Caco-2 (cell line): ENCODE measurements around the gene LYZL6. TPM values are rescaled to one million over a fixed set of nuclear protein-coding genes. Genes with fewer than 3 reads are reported as not detected.
"Not testable (repeated sequence)": the region's sequence is repeated elsewhere in the genome, so short reads cannot be mapped to it uniquely, and the experiment has no call there.

Source experiments
- BruUV-seq: library from RNA; stranded (reverse); fragments of 400-500 nt; replicated peaks from 2 replicates; lab custom pipeline; 2021; lab: Mats Ljungman, UMichigan
- CTCF ChIA-PET: fragments of 300-600 bp; sonication (Branson Sonifier 250); formaldehyde crosslinking; loops from one replicate; lab custom pipeline; 2022; ENCODE audit warnings: antibody characterized with exemption; lab: Charles Lee
- POLR2A ChIA-PET: fragments of 300-600 bp; sonication (Branson Sonifier 250); formaldehyde crosslinking; loops from one replicate; lab custom pipeline; 2022; ENCODE audit warnings: antibody characterized with exemption; lab: Charles Lee
- DNase-seq, 2 experiments: peaks; one replicate each; pipeline versions ENCODE4 v3.0.0 to v3.0.0-alpha.2; 2020 to 2022
- H3K27me3 ChIP-seq: replicated peaks from 2 replicates; pipeline ENCODE4 v1.6.0; 2011; ENCODE audit warnings: low read length; ENCODE audit not compliant: control insufficient read depth, insufficient read depth
- H3K36me3 ChIP-seq: 2 replicates; pipeline ENCODE4 v1.5.1; 2011; ENCODE audit warnings: low read length; ENCODE audit not compliant: control insufficient read depth, insufficient read depth
- H3K4me1 ChIP-seq: fragments of 250-450 bp; sonication (Bioruptor Pico); 2 replicates; pipeline ENCODE4 v1.5.1; 2020; ENCODE audit warnings: mild to moderate bottlenecking
- H3K4me3 ChIP-seq: 2 replicates; pipeline ENCODE4 v1.5.1; 2011; ENCODE audit warnings: low read depth, mild to moderate bottlenecking, control low read depth, low read length
- H3K9me3 ChIP-seq: fragments of 250-450 bp; sonication (Bioruptor Pico); 2 replicates; pipeline ENCODE4 v1.5.1; 2020; ENCODE audit warnings: mild to moderate bottlenecking, moderate library complexity
- H3K27ac Mint-ChIP-seq: one replicate; pipeline ENCODE4 v1.8.0; 2022; ENCODE audit warnings: mixed read lengths; ENCODE audit not compliant: unreplicated experiment
- H3K27me3 Mint-ChIP-seq: one replicate; pipeline ENCODE4 v1.8.0; 2022; ENCODE audit warnings: mixed read lengths; ENCODE audit not compliant: insufficient read depth, unreplicated experiment
- H3K36me3 Mint-ChIP-seq: one replicate; pipeline ENCODE4 v1.8.0; 2022; ENCODE audit warnings: mild to moderate bottlenecking, mixed read lengths; ENCODE audit not compliant: insufficient read depth, unreplicated experiment
- H3K4me1 Mint-ChIP-seq: one replicate; pipeline ENCODE4 v1.8.0; 2022; ENCODE audit warnings: low read depth, mixed read lengths; ENCODE audit not compliant: unreplicated experiment
- H3K4me3 Mint-ChIP-seq: one replicate; pipeline ENCODE4 v1.8.0; 2022; ENCODE audit warnings: mild to moderate bottlenecking, moderate library complexity, mixed read lengths; ENCODE audit not compliant: unreplicated experiment
- H3K9me3 Mint-ChIP-seq: one replicate; pipeline ENCODE4 v1.8.0; 2022; ENCODE audit warnings: mixed read lengths; ENCODE audit not compliant: unreplicated experiment
- intact Hi-C: fragments of 100-400 bp; cut with micrococcal nuclease; formaldehyde crosslinking; loops from one replicate; pipeline ENCODE4 v1.10.0; 2022; ENCODE audit not compliant: unreplicated experiment
- total RNA-seq: library from RNA; stranded (reverse); gene quantifications from 2 replicates; pipeline ENCODE4 v1.2.3, GENCODE V29; 2022
- TF ChIP-seq, protein P1 (sequence below), 2 experiments: fragments of 200-600 bp in 1 of 2; IDR thresholded peaks; 1 replicate in 1 of 2; 2 replicates in 1 of 2; pipeline versions ENCODE4 v1.5.1 to v1.8.0; 2011 to 2022; ENCODE audit warnings: antibody characterized with exemption in 1 of 2, control low read depth in 1 of 2, inconsistent platforms in 1 of 2, low read depth in 1 of 2, low read length in 1 of 2, mild to moderate bottlenecking in 1 of 2, moderate library complexity in 1 of 2; ENCODE audit not compliant: insufficient read depth in 1 of 2, severe bottlenecking in 1 of 2, unreplicated experiment in 1 of 2

Gene LYZL6
- total RNA-seq, 1 experiment from 2014 or later, result not detected

- peaks cover 13% of the 10 kb centered on the region for H3K4me1 ChIP-seq
- no peak overlapping the region for H3K27ac Mint-ChIP-seq
- H3K9me3 Mint-ChIP-seq, result no peaks in the 10 kb centered on the region
- no TSS peak for BruUV-seq
- H3K9me3 ChIP-seq, result no peaks in the 10 kb centered on the region
- CTCF ChIA-PET, result no interaction called here
- POLR2A ChIA-PET, result no interaction called here
- H3K4me3 ChIP-seq, result peak overlapping the region; percentile 25
- H3K4me3 Mint-ChIP-seq, result peak overlapping the region; percentile 60
- H3K36me3 Mint-ChIP-seq, result no peaks in the 10 kb centered on the region
- no peaks in the 10 kb centered on the region for H3K4me1 Mint-ChIP-seq
- no peaks in the 10 kb centered on the region for H3K27me3 Mint-ChIP-seq
- intact Hi-C loops, result loop anchor here (1.0 to 5.0 kb wide), 2 partner anchors 22 to 200 kb away; no protein-coding TSS in a partner anchor
- peak; percentile 73 to 76 for DNase-seq
- TF ChIP-seq, protein P1, sequence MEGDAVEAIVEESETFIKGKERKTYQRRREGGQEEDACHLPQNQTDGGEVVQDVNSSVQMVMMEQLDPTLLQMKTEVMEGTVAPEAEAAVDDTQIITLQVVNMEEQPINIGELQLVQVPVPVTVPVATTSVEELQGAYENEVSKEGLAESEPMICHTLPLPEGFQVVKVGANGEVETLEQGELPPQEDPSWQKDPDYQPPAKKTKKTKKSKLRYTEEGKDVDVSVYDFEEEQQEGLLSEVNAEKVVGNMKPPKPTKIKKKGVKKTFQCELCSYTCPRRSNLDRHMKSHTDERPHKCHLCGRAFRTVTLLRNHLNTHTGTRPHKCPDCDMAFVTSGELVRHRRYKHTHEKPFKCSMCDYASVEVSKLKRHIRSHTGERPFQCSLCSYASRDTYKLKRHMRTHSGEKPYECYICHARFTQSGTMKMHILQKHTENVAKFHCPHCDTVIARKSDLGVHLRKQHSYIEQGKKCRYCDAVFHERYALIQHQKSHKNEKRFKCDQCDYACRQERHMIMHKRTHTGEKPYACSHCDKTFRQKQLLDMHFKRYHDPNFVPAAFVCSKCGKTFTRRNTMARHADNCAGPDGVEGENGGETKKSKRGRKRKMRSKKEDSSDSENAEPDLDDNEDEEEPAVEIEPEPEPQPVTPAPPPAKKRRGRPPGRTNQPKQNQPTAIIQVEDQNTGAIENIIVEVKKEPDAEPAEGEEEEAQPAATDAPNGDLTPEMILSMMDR (IDR thresholded peaks at IDR 0.05; ENCODE audit: insufficient read depth in 1 of 2, low read depth in 1 of 2, low read length in 1 of 2, severe bottlenecking in 1 of 2, unreplicated experiment in 1 of 2), result peak; percentile 90 to 93
- H3K36me3 ChIP-seq, result no peaks in the 10 kb centered on the region
- H3K27me3 ChIP-seq, result no peaks in the 10 kb centered on the region
These were observed 3.7 kb upstream of the LYZL6 start for GRCh38 chr17:35947156-35947585.

DNA sequence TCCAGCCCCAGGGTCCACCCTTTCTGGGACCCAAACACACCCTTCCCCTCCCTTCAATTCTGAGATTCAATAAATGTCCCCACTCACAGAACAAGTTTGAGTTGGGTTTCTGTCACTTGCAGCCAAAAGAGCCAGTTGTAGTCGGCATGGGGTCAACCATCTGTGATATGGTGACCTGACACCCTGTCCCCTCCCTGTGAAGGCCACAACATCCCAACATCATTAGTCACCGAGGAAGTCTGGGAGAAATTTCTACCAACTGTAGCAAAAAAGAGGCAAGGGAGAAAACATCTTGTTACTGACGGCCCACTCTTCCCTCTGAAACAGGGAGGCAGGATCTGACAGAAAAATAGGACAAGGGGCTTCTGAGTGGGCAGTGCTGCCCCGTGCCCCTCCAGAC, 638 bp upstream of the LYZL6 start:
- no peak overlapping the region for H3K4me3 Mint-ChIP-seq
- POLR2A ChIA-PET, result interaction anchor here (0.6 kb wide), 1 partner anchor 591 kb away, joined by 12 read pairs; no protein-coding TSS in a partner anchor
- H3K9me3 Mint-ChIP-seq, result no peaks in the 10 kb centered on the region
- H3K27me3 Mint-ChIP-seq, result no peaks in the 10 kb centered on the region
- H3K9me3 ChIP-seq, result no peaks in the 10 kb centered on the region
- no peaks in the 10 kb centered on the region for H3K36me3 ChIP-seq
- no peaks in the 10 kb centered on the region for H3K27me3 ChIP-seq
- no peaks in the 10 kb centered on the region for H3K4me1 Mint-ChIP-seq
- H3K4me1 ChIP-seq, result peaks cover 19% of the 10 kb centered on the region
- no peak overlapping the region for H3K4me3 ChIP-seq
- H3K36me3 Mint-ChIP-seq, result no peaks in the 10 kb centered on the region
- TF ChIP-seq, protein P1 (IDR thresholded peaks at IDR 0.05; ENCODE audit: insufficient read depth in 1 of 2, low read depth in 1 of 2, low read length in 1 of 2, severe bottlenecking in 1 of 2, unreplicated experiment in 1 of 2), result no peak
- no peak for DNase-seq
- intact Hi-C loops, result no loop called here
- BruUV-seq, result no TSS peak
- CTCF ChIA-PET, result interaction anchor here (0.6 kb wide), 1 partner anchor 526 kb away, joined by 4 read pairs; no protein-coding TSS in a partner anchor
- H3K27ac Mint-ChIP-seq, result no peak overlapping the region

- Histone ChIP-seq H3K27me3 (no peaks in the 10 kb centered on the region), H3K9me3 (no peaks in the 10 kb centered on the region), H3K36me3 (no peaks in the 10 kb centered on the region), H3K4me3 (no peak overlapping the region), H3K4me1 (peaks cover 19% of the 10 kb centered on the region)
- Mint-ChIP-seq H3K4me1 (no peaks in the 10 kb centered on the region), H3K4me3 (no peak overlapping the region), H3K36me3 (no peaks in the 10 kb centered on the region), H3K9me3 (no peaks in the 10 kb centered on the region), H3K27ac (peak overlapping the region; percentile 20), H3K27me3 (no peaks in the 10 kb centered on the region)
- POLR2A ChIA-PET, result no interaction called here
- intact Hi-C loops, result no loop called here
- TF ChIP-seq, protein P1 (IDR thresholded peaks at IDR 0.05; ENCODE audit: insufficient read depth in 1 of 2, low read depth in 1 of 2, low read length in 1 of 2, severe bottlenecking in 1 of 2, unreplicated experiment in 1 of 2), result no peak
- DNase-seq, result no peak
- CTCF ChIA-PET, result interaction anchor here (0.8 to 1.0 kb wide), 2 partner anchors 71 to 94 kb away, joined by 4 to 7 read pairs; no protein-coding TSS in a partner anchor
- no TSS peak for BruUV-seq
These were observed 826 bp downstream of the LYZL6 start for GRCh38 chr17:35942588-35943186.

DNA sequence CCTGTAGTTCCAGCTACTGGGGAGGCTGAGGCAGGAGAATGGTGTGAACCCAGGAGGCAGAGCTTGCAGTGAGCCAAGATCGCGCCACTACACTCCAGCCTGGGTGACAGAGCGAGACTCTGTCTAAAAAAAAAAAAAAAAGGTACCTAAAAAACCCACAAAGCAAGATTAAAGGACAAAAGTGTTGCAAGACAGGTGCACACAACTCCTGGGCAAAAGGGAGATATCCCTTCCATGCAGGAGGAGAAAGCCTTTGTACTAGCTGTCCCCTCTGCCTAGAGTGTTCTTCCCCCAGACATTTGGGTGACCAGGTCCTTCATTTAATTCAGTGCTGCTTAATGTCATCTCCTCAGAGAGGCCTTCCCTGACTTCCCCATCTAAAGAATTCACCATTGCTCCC, 5.0 kb downstream of the LYZL6 start:
- BruUV-seq, H3K27me3 ChIP-seq, H3K27ac Mint-ChIP-seq, CTCF ChIA-PET, intact Hi-C loops, H3K4me3 Mint-ChIP-seq, H3K27me3 Mint-ChIP-seq, DNase-seq, H3K4me3 ChIP-seq, H3K9me3 Mint-ChIP-seq, H3K36me3 Mint-ChIP-seq, H3K36me3 ChIP-seq, H3K9me3 ChIP-seq, H3K4me1 Mint-ChIP-seq: not testable (repeated sequence)
- POLR2A ChIA-PET, result interaction anchor here (0.6 kb wide), 1 partner anchor 38 kb away, joined by 3 read pairs; no protein-coding TSS in a partner anchor
- peaks cover 19% of the 10 kb centered on the region for H3K4me1 ChIP-seq
